HEK293T (cell line): ENCODE measurements around the gene PLGRKT.
"Not testable (repeated sequence)": the region's sequence is repeated elsewhere in the genome, so short reads cannot be mapped to it uniquely, and the experiment has no call there.

Source experiments
- CTCF ChIA-PET: fragments of 350-600 bp; formaldehyde crosslinking; extraction: SDS; loops from one replicate; lab custom pipeline; 2021; ENCODE audit warnings: antibody characterized with exemption, inconsistent platforms; lab: Yijun Ruan, JAX
- POLR2A ChIA-PET: fragments of 350-600 bp; formaldehyde crosslinking; extraction: SDS; loops from one replicate; lab custom pipeline; 2020; ENCODE audit warnings: antibody characterized with exemption, inconsistent platforms; lab: Yijun Ruan, JAX
- DNase-seq: peaks from one replicate; pipeline ENCODE4 v3.0.0; 2012; ENCODE audit warnings: mixed read lengths; ENCODE audit errors: extremely low spot score
- ARNT ChIP-seq: fragments of 450-650 bp; IDR thresholded peaks from 2 replicates; pipeline ENCODE4 v1.6.1; 2017; ENCODE audit warnings: mild to moderate bottlenecking
- BHLHE40 ChIP-seq: fragments of 450-650 bp; IDR thresholded peaks from 2 replicates; pipeline ENCODE4 v1.6.1; 2016; ENCODE audit warnings: mild to moderate bottlenecking, moderate library complexity, borderline replicate concordance
- CTBP1 ChIP-seq: fragments of 450-650 bp; IDR thresholded peaks from 2 replicates; pipeline ENCODE4 v1.6.1; 2016; ENCODE audit warnings: borderline replicate concordance
- ELF4 ChIP-seq: fragments of 450-650 bp; IDR thresholded peaks from 2 replicates; pipeline ENCODE4 v1.6.1; 2017; ENCODE audit warnings: antibody characterized with exemption
- FOXA1 ChIP-seq: fragments of 450-650 bp; IDR thresholded peaks from 2 replicates; pipeline ENCODE4 v1.6.1; 2016; ENCODE audit warnings: mild to moderate bottlenecking
- FOXK2 ChIP-seq: fragments of 450-650 bp; IDR thresholded peaks from 2 replicates; pipeline ENCODE4 v1.6.1; 2016; ENCODE audit warnings: mild to moderate bottlenecking
- FOXM1 ChIP-seq: fragments of 450-650 bp; IDR thresholded peaks from 2 replicates; pipeline ENCODE4 v1.6.1; 2017; ENCODE audit warnings: mild to moderate bottlenecking, borderline replicate concordance
- HDGF ChIP-seq: fragments of 450-650 bp; IDR thresholded peaks from 2 replicates; pipeline ENCODE4 v1.6.1; 2017; ENCODE audit warnings: antibody characterized with exemption, borderline replicate concordance
- L3MBTL2 ChIP-seq: fragments of 450-650 bp; conservative IDR thresholded peaks from 2 replicates; pipeline ENCODE4 v1.6.1; 2016; ENCODE audit warnings: mild to moderate bottlenecking
- LEF1 ChIP-seq: fragments of 450-650 bp; IDR thresholded peaks from 2 replicates; pipeline ENCODE4 v1.6.1; 2017; ENCODE audit warnings: mild to moderate bottlenecking, borderline replicate concordance
- NFRKB ChIP-seq: fragments of 450-650 bp; IDR thresholded peaks from 2 replicates; pipeline ENCODE4 v1.6.1; 2016; ENCODE audit warnings: mild to moderate bottlenecking, moderate library complexity
- PKNOX1 ChIP-seq: fragments of 450-650 bp; IDR thresholded peaks from 2 replicates; pipeline ENCODE4 v1.6.1; 2016
- SP1 ChIP-seq: fragments of 450-650 bp; IDR thresholded peaks from 2 replicates; pipeline ENCODE4 v1.6.1; 2017
- SUZ12 ChIP-seq: fragments of 450-650 bp; IDR thresholded peaks from 2 replicates; pipeline ENCODE4 v1.6.1; 2016; ENCODE audit warnings: mild to moderate bottlenecking
- TARDBP ChIP-seq: fragments of 450-650 bp; IDR thresholded peaks from 2 replicates; pipeline ENCODE4 v1.6.1; 2016
- ZNF384 ChIP-seq: fragments of 450-650 bp; IDR thresholded peaks from 2 replicates; pipeline ENCODE4 v1.6.1; 2016

PLGRKT gene

GRCh38 chr9:5421163-5421562 is 16.6 kb downstream of the PLGRKT start:
- ChIA-PET POLR2A (no interaction called here), CTCF (no interaction called here)
- DNase-seq: no peak
- TF ChIP-seq FOXM1 (no peak), SP1 (no peak)

- CTCF ChIA-PET: no interaction called here
- TF ChIP-seq BHLHE40: no peak
- no peak for TF ChIP-seq TARDBP
- no peak for TF ChIP-seq ARNT
- no peak for TF ChIP-seq HDGF
- no peak for TF ChIP-seq FOXA1
- no peak for TF ChIP-seq ELF4
- TF ChIP-seq L3MBTL2: no peak
- TF ChIP-seq NFRKB: no peak
- TF ChIP-seq ZNF384: no peak
- TF ChIP-seq PKNOX1: no peak
- no peak for TF ChIP-seq FOXM1
- no peak for DNase-seq
- POLR2A ChIA-PET: no interaction called here
Measured at GRCh38 chr9:5419987-5420386, 17.7 kb downstream of the PLGRKT start.

- no peak for TF ChIP-seq LEF1
- no peak for TF ChIP-seq TARDBP
- no peak for TF ChIP-seq ARNT
- TF ChIP-seq L3MBTL2: no peak
- CTCF ChIA-PET: no interaction called here
- no peak for DNase-seq
Measured at GRCh38 chr9:5418481-5418880, 19.2 kb downstream of the PLGRKT start.

GRCh38 chr9:5416953-5417352 is 20.8 kb downstream of the PLGRKT start:
- no peak for DNase-seq
- POLR2A ChIA-PET: no interaction called here
- CTCF ChIA-PET: interaction anchor here (0.7 kb wide), 1 partner anchor 173 kb away, joined by 4 read pairs; no protein-coding TSS in a partner anchor
- TF ChIP-seq TARDBP (no peak), PKNOX1 (no peak), SUZ12 (no peak), ZNF384 (no peak), SP1 (no peak), FOXK2 (no peak), ARNT (no peak), NFRKB (no peak), LEF1 (no peak), HDGF (no peak), BHLHE40 (no peak), L3MBTL2 (no peak), FOXA1 (no peak), ELF4 (no peak), CTBP1 (no peak), FOXM1 (no peak)

More at GRCh38 chr9:5418481-5418880, 19.2 kb downstream of the PLGRKT start:
- POLR2A ChIA-PET: no interaction called here

GRCh38 chr9:5408596-5408995 is 29.1 kb downstream of the PLGRKT start:
- ChIA-PET CTCF (no interaction called here), POLR2A (no interaction called here)
- TF ChIP-seq SUZ12 (no peak), ELF4 (no peak), L3MBTL2 (no peak), HDGF (no peak), PKNOX1 (no peak)
- no peak for DNase-seq

GRCh38 chr9:5402217-5402616 is 35.5 kb downstream of the PLGRKT start:
- ChIA-PET POLR2A (no interaction called here), CTCF (no interaction called here)
- TF ChIP-seq SP1 (no peak), CTBP1 (no peak), ELF4 (no peak), FOXA1 (no peak), ARNT (no peak), NFRKB (no peak), BHLHE40 (no peak), FOXK2 (no peak), HDGF (no peak), SUZ12 (no peak), FOXM1 (no peak), PKNOX1 (no peak), L3MBTL2 (no peak), ZNF384 (no peak)
- no peak for DNase-seq

- POLR2A ChIA-PET, DNase-seq, CTCF ChIA-PET: not testable (repeated sequence)
Measured at GRCh38 chr9:5397547-5397946, 40.2 kb downstream of the PLGRKT start.
